ENCODE results near the gene RAB10. TPM values are rescaled to one million over a fixed set of nuclear protein-coding genes. Genes with fewer than 3 reads are reported as not detected.

RAB10 gene
- total and polyA plus RNA-seq, 2 donors from 2014 or later: 59.8 to 122 TPM

DNA sequence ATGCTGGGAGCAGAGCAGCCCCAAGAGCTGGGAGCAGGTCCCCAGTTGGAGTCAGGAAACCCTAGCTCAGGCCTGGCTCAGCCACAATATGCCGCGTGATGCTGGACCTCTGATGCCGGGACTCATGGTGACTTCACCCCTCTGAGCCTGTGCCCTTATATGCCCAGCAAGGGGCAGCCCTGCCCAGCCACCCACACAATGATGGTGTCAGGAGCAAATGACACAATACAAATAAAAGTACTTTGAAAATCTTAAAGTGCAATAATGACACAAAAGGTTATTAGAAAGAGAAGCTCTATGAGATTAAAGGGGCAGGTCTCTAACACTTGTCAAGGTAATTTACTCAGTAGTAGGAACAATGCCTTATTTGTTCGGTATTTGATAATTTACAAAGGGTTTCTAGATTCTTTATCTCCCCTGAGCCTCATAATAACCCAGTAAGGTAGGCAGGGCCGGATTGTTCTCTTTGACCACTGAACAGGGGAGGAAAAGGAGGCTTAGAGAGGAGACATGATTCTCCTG lies 33.3 kb upstream of the RAB10 start:
- H3K4me1 ChIP-seq (ENCODE audit: control insufficient read depth in 2 of 3, insufficient read depth in 2 of 3, low read depth in 1 of 3, low read length in 3 of 3): peaks cover 0 to 7% (median 0%) of the 10 kb centered on the region in 3 donors
- no peaks in the 10 kb centered on the region for H3K27me3 ChIP-seq (ENCODE audit: control insufficient read depth, insufficient read depth, low read length)
- FAIRE-seq (no peak), DNase-seq (no peak)
- no peaks in the 10 kb centered on the region for H3K9me3 ChIP-seq (ENCODE audit: control insufficient read depth in 2 of 3, insufficient read depth in 1 of 3, low read length in 3 of 3)
- intact Hi-C loops (cut with DNase I): no loop called here
- TF ChIP-seq, protein P1, sequence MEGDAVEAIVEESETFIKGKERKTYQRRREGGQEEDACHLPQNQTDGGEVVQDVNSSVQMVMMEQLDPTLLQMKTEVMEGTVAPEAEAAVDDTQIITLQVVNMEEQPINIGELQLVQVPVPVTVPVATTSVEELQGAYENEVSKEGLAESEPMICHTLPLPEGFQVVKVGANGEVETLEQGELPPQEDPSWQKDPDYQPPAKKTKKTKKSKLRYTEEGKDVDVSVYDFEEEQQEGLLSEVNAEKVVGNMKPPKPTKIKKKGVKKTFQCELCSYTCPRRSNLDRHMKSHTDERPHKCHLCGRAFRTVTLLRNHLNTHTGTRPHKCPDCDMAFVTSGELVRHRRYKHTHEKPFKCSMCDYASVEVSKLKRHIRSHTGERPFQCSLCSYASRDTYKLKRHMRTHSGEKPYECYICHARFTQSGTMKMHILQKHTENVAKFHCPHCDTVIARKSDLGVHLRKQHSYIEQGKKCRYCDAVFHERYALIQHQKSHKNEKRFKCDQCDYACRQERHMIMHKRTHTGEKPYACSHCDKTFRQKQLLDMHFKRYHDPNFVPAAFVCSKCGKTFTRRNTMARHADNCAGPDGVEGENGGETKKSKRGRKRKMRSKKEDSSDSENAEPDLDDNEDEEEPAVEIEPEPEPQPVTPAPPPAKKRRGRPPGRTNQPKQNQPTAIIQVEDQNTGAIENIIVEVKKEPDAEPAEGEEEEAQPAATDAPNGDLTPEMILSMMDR (IDR thresholded peaks at IDR 0.05; ENCODE audit: borderline replicate concordance, extremely low read depth, insufficient read depth): no peak
- H3K9ac ChIP-seq (ENCODE audit: low read length in 3 of 3): no peak overlapping the region
- H3K27ac ChIP-seq (ENCODE audit: low read depth in 2 of 2, low read length in 2 of 2): no peak overlapping the region
- H3K36me3 ChIP-seq (ENCODE audit: control insufficient read depth in 2 of 3, insufficient read depth in 3 of 3, low read length in 3 of 3): no peaks in the 10 kb centered on the region
- H3K4me3 ChIP-seq (ENCODE audit: low read length in 3 of 3): no peak overlapping the region

DNA sequence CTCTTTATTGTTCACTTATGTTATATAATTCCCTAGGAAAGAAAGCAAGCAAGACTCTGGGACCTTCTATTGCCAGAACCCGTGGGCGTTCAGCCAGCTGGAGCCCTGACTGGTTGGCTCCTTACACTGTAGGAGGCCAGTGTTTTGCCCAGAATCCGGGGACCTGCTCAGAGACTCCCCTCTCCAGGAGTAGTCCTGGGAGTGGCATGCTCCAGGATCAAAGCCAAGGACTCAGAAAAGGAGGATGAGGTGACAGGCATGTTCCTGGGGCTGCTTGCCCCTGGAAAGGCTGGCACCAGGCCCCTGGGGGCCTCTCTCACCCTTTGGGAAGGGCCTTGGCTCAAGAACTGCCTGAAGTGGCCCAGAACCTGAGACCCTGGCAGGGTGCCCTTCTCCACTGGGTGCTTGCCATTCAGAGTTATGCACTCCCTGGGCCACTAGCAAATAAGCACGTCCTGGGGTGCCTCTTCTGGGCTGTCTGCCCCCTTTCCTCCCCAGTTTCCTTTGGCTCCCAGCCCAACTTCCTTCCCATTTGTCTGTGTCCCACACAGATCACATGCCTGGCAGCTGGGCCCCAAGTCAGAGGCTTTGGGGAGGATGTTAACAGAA lies 32.0 kb upstream of the RAB10 start:
- Histone ChIP-seq H3K4me3 (ENCODE audit: low read length in 3 of 3) (no peak overlapping the region), H3K4me1 (ENCODE audit: control insufficient read depth in 2 of 3, insufficient read depth in 2 of 3, low read depth in 1 of 3, low read length in 3 of 3) (peaks cover 0 to 7% (median 0%) of the 10 kb centered on the region in 3 donors), H3K9ac (ENCODE audit: low read length in 3 of 3) (peak overlapping the region in 1 of 3 donors; percentile 40), H3K9me3 (ENCODE audit: control insufficient read depth in 2 of 3, insufficient read depth in 1 of 3, low read length in 3 of 3) (no peaks in the 10 kb centered on the region), H3K27me3 (ENCODE audit: control insufficient read depth, insufficient read depth, low read length) (no peaks in the 10 kb centered on the region), H3K27ac (ENCODE audit: low read depth in 2 of 2, low read length in 2 of 2) (peak overlapping the region in 1 of 2 donors; percentile 43), H3K36me3 (ENCODE audit: control insufficient read depth in 2 of 3, insufficient read depth in 3 of 3, low read length in 3 of 3) (no peaks in the 10 kb centered on the region)
- DNase-seq (no peak), FAIRE-seq (no peak)
- intact Hi-C loops (cut with DNase I): no loop called here
- TF ChIP-seq, protein P1 (IDR thresholded peaks at IDR 0.05; ENCODE audit: borderline replicate concordance, extremely low read depth, insufficient read depth): no peak

DNA sequence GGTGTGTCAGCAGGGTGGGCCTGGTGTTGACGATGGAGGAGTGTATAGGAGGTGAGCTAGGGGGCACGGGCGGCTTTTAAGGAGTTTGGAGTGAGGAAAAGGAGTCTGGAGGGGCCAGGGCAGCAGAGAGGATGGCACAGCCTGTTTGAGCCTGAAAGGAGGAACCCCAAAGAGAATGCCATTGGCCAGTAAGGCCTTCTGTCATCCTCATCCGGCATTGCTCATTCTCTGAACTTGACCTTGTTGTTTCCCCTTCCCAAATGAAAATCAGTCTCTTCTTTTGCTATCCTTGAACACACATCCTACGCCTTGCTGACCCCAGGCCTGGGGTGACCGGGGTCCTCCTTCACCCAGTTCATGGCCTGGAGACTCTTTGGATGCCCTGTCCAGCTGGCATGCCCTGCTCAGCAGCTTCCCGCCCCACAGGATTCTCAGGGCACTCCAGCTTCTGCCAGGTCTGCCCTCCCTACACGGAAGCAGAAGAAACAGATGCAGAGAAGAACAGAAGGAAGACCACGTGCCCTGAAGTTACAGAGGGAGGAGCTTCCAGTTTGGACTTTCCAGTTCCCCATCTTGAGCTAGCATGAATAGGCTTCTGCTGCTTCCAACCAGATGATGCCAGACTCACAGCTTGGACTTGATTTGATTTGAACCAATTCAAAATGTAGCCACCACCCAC lies 31.1 kb upstream of the RAB10 start:
- H3K9ac ChIP-seq (ENCODE audit: low read length in 3 of 3): no peak overlapping the region
- TF ChIP-seq, protein P1 (IDR thresholded peaks at IDR 0.05; ENCODE audit: borderline replicate concordance, extremely low read depth, insufficient read depth): no peak
- H3K27ac ChIP-seq (ENCODE audit: low read depth in 2 of 2, low read length in 2 of 2): no peak overlapping the region
- H3K27me3 ChIP-seq (ENCODE audit: control insufficient read depth, insufficient read depth, low read length): no peaks in the 10 kb centered on the region
- DNase-seq: no peak
- no peak for FAIRE-seq
- H3K4me1 ChIP-seq (ENCODE audit: control insufficient read depth in 2 of 3, insufficient read depth in 2 of 3, low read depth in 1 of 3, low read length in 3 of 3): peaks cover 0 to 7% (median 0%) of the 10 kb centered on the region in 3 donors
- no peaks in the 10 kb centered on the region for H3K36me3 ChIP-seq (ENCODE audit: control insufficient read depth in 2 of 3, insufficient read depth in 3 of 3, low read length in 3 of 3)
- intact Hi-C loops (cut with DNase I): no loop called here
- no peak overlapping the region for H3K4me3 ChIP-seq (ENCODE audit: low read length in 3 of 3)
- no peaks in the 10 kb centered on the region for H3K9me3 ChIP-seq (ENCODE audit: control insufficient read depth in 2 of 3, insufficient read depth in 1 of 3, low read length in 3 of 3)
